ENCODE results near the gene TNF.
"Not testable (repeated sequence)": the region's sequence is repeated elsewhere in the genome, so short reads cannot be mapped to it uniquely, and the experiment has no call there.

The TNF gene

DNA sequence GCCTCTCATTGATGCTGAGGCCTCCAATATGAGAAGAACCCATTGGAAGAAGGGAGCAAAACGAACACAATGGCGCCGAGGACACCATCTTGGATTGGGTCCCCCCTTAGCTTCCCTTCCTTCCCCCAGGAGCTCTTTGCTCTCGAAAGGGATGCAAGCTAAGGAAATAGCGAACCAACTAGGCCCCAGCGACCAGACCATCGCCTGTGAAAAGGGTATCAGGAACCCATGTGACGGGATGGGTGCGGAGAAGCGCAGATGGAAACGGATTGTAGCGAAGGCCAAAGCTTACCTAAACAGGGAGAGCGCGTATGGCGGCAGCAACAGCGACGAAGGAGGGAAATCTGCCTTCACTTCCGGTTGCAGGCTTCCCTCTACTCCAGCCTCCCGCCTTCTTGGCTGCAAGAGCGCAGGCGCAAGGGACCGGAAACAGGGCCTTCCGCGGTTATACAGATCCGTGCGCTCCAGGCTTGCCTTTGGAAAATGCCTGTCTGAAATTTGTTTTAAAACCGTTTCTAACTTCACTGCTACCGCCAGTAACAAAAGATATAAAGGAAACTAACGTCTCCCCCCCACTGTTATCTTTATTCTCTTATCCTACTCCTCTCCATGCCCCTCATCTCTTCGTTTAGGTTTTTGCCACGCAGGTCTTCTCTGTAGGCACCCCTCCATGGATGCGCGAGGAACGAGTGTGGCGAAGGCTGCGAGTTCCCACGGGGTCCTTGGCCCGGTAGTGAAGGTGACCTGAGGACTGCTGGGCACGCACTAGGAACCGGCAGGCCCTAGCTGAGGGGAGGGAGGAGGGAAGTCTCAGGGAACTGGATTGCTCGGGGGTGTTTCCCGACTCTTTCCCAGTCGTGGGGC is 33.5 kb upstream of the TNF start, which contains the start of gene DDX39B:
Gene DDX39B, minus strand, starts transcription at position 346 of the 864 bp plus-strand sequence. CDS start 1,471 bp downstream, outside the sequence.
- H3K27ac ChIP-seq: peak within 1 kb of the TSS; percentile 91
- peak; percentile 76 for DNase-seq (ENCODE audit: low read depth, low spot score)

DNA sequence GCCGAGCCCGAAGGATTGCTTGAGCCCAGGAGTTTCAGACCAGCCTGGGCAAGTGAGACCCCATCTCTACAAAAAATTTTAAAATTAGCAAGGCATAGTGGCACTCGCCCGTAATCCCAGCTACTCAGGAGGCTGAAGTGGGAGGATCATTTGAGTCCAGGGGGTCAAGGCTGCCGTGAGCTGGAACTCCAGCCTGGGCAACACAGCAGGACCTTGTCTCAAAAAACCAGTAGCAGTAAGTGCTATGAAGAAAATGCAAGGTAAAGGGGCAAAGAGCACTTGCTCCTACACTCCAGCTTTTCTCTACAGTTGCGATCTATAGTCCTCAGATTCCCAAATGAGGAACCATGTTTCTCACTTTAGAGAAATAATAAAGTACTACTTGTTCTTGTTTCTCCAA is 31.7 kb upstream of the TNF start:
- no peak overlapping the region for H3K27ac ChIP-seq
- no peak for DNase-seq (ENCODE audit: low read depth, low spot score)

DNA sequence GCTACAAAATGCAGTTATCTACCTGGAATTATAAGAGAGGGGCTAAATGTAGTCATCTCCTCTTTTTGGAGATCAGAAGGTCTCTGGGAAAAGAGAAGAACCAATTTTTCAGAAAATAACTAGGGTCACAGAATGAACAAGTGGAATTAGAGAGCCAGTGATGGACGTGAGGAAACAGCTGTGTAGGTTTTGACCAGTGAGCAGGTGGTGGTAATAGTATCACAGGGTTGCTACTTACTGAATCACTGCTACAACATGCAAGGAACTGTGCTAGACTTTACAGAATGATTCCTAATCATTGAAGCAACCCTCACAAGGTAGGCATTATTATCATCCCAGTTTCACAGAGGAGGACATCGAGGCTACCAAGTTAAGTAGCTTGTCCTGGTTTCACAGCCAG is 30.7 kb upstream of the TNF start:
- no peak for DNase-seq (ENCODE audit: low read depth, low spot score)
- no peak overlapping the region for H3K27ac ChIP-seq

DNA sequence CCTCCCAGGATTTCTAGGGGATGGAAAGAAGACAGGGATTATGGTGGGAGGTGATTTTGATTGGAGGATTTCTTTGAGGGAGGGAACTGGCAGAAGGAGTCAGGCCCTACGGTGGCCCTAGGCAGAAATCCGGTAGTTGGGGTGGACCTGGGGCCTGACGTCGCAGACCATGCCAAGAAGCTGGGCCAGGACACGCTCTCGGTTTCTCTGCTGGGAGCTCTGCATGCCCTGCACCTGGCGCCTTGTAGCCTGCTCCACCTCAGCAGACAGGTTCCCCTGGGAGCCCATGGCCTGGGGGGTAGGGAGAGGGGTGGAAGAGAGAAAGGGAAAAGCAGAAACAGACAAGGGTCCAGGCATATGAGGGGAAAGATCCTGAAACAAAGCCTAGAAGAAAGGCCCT is 30.1 kb upstream of the TNF start:
- no peak overlapping the region for H3K27ac ChIP-seq
- no peak for DNase-seq (ENCODE audit: low read depth, low spot score)

DNA sequence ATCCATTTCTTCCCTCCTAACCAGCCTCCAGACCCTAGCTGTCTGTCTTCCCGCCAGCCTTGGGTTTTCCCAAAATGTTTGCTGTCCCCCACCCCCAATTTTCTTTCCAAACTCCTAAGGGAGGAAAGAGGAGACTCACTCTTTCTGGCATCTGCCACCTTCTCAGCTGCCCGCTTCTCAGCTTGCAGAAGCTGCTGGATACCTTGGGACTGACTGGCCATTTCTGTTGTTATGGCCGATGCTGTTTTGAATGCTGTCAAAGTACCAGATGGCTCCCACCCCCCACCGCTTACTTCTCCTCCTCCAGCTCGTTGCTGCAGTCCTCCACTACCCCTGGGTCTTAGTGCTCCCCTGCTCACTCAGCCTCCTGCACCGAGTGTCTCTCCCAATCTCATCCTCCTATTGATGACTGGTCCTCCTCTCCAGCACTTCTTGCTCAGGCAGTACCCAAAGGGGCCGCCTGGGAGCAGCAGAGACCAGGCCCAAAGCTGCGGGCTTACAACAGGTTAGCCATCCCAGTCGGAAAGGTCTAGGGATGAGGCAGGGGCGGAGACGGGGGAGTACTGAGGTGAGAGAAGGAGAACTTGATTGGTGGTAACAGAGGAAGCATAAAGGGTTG is 28.9 kb upstream of the TNF start, which contains the start of gene ATP6V1G2:
Gene ATP6V1G2, minus strand, starts transcription at position 270 of the 619 bp plus-strand sequence. Its CDS starts 49 bp downstream, at position 221.
- peak; percentile 80 for DNase-seq (ENCODE audit: low read depth, low spot score)
- H3K27ac ChIP-seq: peak within 1 kb of the TSS; percentile 94

DNA sequence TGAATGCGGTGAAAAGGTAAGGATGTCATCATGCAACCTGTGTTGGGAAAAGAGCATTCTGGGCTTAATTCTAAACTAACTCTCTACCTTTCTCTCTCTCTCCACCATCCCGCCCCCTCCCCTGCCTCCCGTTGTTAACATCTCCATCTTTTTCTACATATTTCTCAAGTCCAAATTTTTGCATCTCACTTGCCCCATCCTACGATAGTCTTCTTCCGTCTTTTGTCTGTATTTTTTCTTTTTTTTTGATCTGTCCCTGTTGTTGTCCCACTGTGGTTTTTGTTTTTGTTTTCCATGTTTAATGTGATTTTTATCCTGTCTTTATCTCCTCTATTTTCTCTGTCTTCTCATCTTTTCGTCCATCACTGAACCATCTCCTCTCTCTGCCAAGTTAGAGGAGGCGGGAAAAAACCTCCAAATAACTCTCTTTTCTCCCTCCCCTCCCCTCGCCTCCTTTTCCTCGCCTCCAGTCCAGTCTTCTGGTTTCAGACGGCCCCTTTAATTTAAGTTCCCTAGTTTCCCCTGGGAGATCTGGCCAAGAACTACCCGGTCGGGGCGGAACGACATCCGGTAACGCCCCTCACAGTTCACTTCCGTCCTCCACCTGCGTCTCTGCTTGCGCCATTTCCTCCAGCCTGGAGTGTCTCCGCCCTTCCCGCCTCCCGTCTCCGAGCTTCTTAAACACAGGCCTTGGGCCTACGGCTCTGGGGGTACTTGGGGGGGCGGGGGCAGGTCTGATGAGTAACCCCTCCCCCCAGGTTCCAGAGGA is 28.2 kb upstream of the TNF start, which contains the start of gene NFKBIL1:
Gene NFKBIL1, plus strand, starts transcription at position 651 of the 769 bp plus-strand sequence. Its CDS starts 87 bp downstream, at position 738.
- peak; percentile 73 for DNase-seq (ENCODE audit: low read depth, low spot score)
- H3K27ac ChIP-seq: peak within 1 kb of the TSS; percentile 94

DNA sequence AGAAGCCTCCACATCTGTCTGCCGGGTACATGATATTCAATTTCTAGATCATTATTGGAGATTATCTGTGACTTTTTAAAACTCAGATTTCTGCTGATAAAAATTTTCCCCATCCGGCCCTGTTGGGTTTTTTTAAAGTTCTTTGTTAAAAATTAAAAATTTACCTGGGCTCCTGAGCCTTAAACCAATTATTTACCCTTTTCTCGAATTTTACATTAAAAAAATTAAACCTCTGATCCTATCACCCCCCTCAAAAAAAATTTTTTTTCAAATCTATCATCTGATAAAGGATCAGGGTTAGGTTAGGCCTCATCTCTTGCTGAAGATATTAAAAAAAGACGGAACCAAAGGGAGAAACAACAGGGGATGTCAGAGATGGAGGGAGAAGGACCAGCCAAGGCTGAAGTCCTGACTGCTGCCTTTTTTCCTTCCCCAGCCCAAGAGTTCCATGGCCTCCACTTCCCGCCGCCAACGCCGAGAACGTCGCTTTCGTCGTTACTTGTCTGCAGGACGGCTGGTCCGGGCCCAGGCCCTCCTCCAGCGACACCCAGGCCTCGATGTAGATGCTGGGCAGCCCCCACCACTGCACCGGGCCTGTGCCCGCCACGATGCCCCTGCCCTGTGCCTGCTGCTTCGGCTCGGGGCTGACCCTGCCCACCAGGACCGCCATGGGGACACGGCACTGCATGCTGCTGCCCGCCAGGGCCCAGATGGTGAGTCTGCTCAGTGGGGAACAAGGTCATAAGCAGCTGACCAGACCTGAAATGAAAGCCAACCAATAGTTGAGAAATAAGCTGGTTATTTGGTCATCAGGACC is 27.4 kb upstream of the TNF start:
- DNase-seq (ENCODE audit: low read depth, low spot score): no peak
- H3K27ac ChIP-seq: peak overlapping the region; percentile 94

DNA sequence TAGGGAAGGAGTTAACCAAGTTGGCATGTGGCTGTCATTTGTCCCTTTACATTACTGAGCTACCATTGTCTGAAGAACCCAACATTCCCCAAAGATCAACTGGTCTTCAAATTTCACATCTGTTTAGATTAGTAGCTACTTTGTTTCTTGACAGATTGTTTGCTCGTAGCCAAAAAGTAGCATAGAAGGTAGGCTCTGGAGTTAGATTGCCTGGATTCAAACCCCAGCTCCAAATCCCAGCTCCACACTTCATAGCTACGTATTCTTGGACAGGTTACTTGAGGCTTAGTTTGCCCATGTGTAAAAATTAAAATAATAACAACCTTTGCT is 26.9 kb upstream of the TNF start:
- peak overlapping the region; percentile 94 for H3K27ac ChIP-seq
- no peak for DNase-seq (ENCODE audit: low read depth, low spot score)

DNA sequence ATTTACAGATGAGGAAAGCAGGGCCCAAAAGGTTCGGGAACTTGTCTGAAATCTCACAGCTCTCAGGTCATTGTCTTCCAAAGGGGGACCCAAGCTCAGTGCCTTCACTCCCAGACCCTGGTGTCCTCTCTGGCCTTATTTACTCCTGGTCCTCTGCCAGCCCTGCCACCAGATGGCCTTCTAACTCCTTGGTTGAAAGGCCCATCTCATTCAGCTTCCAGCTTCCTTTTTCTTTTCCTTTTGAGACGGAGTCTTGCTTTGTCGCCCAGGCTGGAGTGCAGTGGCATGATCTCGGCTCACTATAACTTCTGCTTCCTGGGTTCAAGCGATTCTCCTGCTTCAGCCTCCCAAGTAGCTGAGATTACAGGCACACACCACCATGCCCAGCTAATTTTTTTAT is 24.0 kb upstream of the TNF start:
- not testable (repeated sequence) for H3K27ac ChIP-seq; DNase-seq (ENCODE audit: low read depth, low spot score)

DNA sequence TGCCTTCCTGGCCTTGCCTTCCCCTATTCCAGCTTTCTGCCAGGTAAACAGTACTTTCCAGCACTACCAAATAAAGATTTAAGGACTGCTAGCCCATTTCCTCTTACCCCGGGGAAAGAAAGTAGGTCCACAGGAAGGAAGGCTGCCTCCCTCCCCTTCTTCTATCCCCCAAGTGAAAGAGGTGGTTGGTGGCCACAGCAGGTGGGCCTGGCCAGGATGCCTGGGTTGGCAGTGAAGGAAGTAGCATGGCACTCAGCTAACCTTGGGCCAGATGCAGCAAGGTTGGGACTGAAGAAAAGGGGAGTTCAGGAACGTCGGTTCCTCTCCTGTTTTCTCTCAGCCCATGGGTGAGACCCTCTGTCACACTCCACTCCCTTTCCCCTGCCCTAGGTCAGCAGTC is 19.1 kb upstream of the TNF start:
- no peak for DNase-seq (ENCODE audit: low read depth, low spot score)
- no peak overlapping the region for H3K27ac ChIP-seq

- no peak overlapping the region for H3K27ac ChIP-seq
- no peak for DNase-seq (ENCODE audit: low read depth, low spot score)
Observed at GRCh38 chr6:31557443-31558317, 17.7 kb upstream of the TNF start.

- H3K27ac ChIP-seq: no peak overlapping the region
- DNase-seq (ENCODE audit: low read depth, low spot score): no peak
Observed at GRCh38 chr6:31558318-31558625, 17.1 kb upstream of the TNF start.

DNA sequence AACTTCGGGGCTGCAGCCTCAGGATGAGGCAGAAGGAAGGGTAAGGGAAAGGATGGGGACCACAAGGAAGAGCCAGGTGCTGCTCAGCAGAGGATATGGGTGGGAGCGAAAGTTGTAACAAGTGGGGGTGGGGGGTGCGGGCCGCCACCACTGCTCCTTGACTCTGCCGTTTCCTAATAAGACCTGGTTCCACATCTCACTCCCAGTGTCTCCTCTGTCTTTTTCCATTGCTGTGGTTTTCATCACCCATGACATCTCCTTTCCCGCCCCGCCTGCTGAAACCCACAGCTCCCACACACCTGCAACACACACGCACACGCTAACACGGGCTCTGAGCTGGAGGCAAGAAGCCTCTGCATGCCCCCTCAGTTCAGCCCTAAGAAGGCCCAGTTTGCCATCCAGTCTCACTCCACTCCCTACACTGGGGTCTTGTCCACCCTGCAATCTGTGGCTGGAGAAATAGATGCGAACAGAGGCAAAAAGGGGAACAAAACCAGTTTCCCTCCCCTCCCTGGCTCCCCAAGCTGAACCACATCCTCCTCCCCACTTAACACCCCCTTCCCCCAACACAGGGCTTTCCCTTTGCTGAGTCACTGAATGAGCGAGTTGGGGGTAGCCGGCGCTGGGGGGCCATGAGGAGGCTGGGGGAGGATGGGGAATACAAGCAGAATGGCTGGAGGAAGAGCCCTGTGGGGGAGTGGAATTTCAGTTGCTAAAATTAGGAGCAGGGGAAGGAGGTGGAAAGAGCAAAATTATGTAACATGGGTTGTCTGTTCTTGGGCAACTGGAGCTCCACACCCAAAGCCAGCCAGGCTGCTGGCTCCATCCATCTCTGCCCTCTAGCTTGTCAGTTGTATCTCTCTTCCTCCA is 16.5 kb upstream of the TNF start:
- DNase-seq (ENCODE audit: low read depth, low spot score): no peak
- H3K27ac ChIP-seq: peak overlapping the region; percentile 42

- DNase-seq (ENCODE audit: low read depth, low spot score): no peak
- H3K27ac ChIP-seq: peak overlapping the region; percentile 42
Observed at GRCh38 chr6:31559606-31559957, 15.8 kb upstream of the TNF start.

DNA sequence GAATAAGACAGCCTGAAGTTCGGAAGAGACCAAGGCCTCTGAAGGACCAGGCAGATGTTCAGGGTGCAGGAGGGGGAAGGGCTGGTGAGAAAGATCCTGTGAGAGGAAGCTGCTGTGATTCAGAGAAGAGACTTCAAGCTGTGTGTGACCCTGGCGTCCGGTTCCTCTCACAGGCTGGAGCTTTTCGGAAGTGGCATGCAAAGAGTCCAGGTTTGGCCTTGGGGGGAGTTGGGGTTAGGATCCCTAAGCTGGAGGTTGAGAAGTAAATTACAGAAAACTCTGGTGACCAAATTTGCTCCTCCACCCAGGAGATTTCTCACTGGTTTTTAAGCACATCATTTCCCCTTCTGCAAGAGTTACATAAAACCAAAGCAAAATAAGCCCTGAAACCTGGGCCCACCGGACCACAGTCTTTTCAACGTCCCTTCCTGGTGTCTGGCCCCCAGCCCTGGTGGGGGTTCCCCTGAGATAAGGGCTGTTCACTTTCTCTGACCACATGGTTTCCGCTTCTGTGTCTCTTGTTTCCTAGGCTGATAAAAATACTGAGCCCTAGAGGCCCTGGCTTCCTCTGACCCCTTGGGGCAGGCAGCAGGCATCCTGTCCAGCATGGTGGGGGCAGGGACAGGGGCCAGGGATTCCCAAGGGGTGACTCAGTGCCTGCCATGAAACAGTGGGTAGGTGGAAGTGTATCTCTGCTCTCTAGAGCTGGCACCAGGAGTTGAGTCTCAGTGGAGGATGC is 15.2 kb upstream of the TNF start:
- DNase-seq (ENCODE audit: low read depth, low spot score): no peak
- H3K27ac ChIP-seq: peak overlapping the region; percentile 42

GRCh38 chr6:31560697-31561058 is 14.7 kb upstream of the TNF start:
- H3K27ac ChIP-seq: peak overlapping the region; percentile 42
- no peak for DNase-seq (ENCODE audit: low read depth, low spot score)

DNA sequence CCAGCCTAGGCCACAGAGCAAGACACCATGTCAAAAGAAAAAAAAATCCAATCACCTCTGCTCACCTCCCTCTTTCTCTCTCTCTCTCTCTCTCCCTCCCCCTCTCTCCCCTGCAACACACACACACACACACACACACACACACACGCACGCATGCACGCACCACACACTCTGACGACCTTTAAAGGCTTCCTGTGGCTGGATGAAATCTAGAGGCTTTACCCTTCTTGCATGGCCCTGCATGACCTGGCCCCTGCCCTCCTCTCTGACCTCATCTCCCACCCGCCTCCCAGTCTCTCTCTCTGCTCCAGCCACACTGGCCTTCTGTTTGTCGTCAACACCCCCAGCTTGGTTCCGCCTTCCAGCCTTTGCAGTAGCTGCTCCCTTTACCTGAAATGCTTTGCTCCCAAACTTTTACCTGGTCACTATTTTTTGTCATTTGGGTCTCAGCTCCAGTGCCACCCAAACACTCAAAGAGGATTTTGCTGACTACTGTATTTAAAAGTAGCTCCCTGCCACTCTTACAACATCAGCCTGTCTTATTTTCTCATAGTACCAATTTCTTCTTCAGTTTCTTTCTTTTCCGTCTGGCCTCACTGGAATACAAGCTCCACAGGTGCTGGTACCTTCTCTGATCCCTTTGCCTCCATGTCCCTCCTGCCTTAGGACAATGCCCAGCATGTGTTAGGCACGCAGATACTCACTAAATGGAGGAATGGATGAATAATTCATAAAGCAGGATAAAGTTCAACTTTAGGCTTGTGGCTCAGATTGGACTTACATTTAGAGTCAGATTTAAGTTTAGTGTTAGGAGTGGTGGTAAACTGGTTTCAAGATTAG is 7.6 kb upstream of the TNF start:
- DNase-seq (ENCODE audit: low read depth, low spot score): no peak
- H3K27ac ChIP-seq: no peak overlapping the region

Measured in epithelial cell of prostate (primary cell).